H1 (cell line): Measurements from ENCODE around the gene MTERF2. TPM values are rescaled to one million over a fixed set of nuclear protein-coding genes. Genes with fewer than 3 reads are reported as not detected.

Source experiments
- PHF8 ChIP-seq: fragments of 200-600 bp; sonication (generic); conservative IDR thresholded peaks from 2 replicates; pipeline ENCODE4 v1.7.1; 2012; ENCODE audit warnings: low read depth, mild to moderate bottlenecking, inconsistent platforms, low read length, moderate library complexity
- polyA plus RNA-seq, 7 experiments: library from polyadenylated mRNA; depleted of rRNA in 3 of 7; stranded (reverse) in 5 of 7; unstranded in 2 of 7; fragments of >200 nt in 5 of 7; fragments of 200-250 nt in 2 of 7; gene quantifications; 1 replicate in 5 of 7; 2 replicates in 1 of 7; 4 replicates in 1 of 7; pipeline versions ENCODE4 v1.2.1 to v1.2.3, GENCODE V29; 2011 to 2013; ENCODE audit warnings: missing spikeins in 2 of 7, mixed read lengths in 2 of 7
- total RNA-seq: library from RNA; stranded (reverse); fragmentation: NEBNext Ultra II Directional; extraction: Animal tissue kit (Norgen Biotek cat#: 25700); gene quantifications from 2 replicates; pipeline ENCODE4 v1.2.1, GENCODE V29; 2021

MTERF2 gene
- total and polyA plus RNA-seq, 2 of the 8 experiments (the other 6 are each of a cell fraction or from before 2014, with no cell fraction given) = 2.8 to 7.1 TPM

GRCh38 chr12:106957583-106957982, 29.4 kb downstream of the MTERF2 start (continued):
- no peak for TF ChIP-seq PHF8
- TF ChIP-seq, all 59 proteins: peak for 0
